ENCODE measurements around the gene VSTM1.

GRCh38 chr19:54029301-54029700 is 34.4 kb downstream of the VSTM1 start:
- TF ChIP-seq RAD21 (IDR thresholded peaks at IDR 0.05; ENCODE audit: low read depth) (no peak), TAF1 (IDR thresholded peaks at IDR 0.05; ENCODE audit: low read depth) (no peak), ZBTB7A (IDR thresholded peaks at IDR 0.05; ENCODE audit: low read depth) (no peak), EP300 (IDR thresholded peaks at IDR 0.05; ENCODE audit: borderline replicate concordance) (no peak), YY1 (IDR thresholded peaks at IDR 0.05; ENCODE audit: low read depth) (no peak), EGR1 (IDR thresholded peaks at IDR 0.05) (no peak), NFIC (IDR thresholded peaks at IDR 0.05) (no peak)
- TF ChIP-seq, protein P1, sequence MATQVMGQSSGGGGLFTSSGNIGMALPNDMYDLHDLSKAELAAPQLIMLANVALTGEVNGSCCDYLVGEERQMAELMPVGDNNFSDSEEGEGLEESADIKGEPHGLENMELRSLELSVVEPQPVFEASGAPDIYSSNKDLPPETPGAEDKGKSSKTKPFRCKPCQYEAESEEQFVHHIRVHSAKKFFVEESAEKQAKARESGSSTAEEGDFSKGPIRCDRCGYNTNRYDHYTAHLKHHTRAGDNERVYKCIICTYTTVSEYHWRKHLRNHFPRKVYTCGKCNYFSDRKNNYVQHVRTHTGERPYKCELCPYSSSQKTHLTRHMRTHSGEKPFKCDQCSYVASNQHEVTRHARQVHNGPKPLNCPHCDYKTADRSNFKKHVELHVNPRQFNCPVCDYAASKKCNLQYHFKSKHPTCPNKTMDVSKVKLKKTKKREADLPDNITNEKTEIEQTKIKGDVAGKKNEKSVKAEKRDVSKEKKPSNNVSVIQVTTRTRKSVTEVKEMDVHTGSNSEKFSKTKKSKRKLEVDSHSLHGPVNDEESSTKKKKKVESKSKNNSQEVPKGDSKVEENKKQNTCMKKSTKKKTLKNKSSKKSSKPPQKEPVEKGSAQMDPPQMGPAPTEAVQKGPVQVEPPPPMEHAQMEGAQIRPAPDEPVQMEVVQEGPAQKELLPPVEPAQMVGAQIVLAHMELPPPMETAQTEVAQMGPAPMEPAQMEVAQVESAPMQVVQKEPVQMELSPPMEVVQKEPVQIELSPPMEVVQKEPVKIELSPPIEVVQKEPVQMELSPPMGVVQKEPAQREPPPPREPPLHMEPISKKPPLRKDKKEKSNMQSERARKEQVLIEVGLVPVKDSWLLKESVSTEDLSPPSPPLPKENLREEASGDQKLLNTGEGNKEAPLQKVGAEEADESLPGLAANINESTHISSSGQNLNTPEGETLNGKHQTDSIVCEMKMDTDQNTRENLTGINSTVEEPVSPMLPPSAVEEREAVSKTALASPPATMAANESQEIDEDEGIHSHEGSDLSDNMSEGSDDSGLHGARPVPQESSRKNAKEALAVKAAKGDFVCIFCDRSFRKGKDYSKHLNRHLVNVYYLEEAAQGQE (IDR thresholded peaks at IDR 0.05; ENCODE audit: low read depth), result no peak

Data from Ishikawa (cell line).